ENCODE measurements around the gene LGI2.
A peak's percentile ranks its signal among the peaks of the same experiment; 100 is the strongest.
"Not testable (repeated sequence)": the region's sequence is repeated elsewhere in the genome, so short reads cannot be mapped to it uniquely, and the experiment has no call there.

The LGI2 gene

GRCh38 chr4:25030277-25031076 is at the start of gene LGI2:
Gene LGI2, minus strand, starts transcription at chr4:25030946. Its CDS starts 253 bp downstream, at chr4:25030693.
- peak; percentile 4 for DNase-seq

GRCh38 chr4:25078523-25078922 is 47.8 kb upstream of the LGI2 start:
- no peak for DNase-seq

GRCh38 chr4:25076625-25077398 is 46.1 kb upstream of the LGI2 start:
- no peak for DNase-seq

- DNase-seq = no peak
These were observed 45.1 kb upstream of the LGI2 start for GRCh38 chr4:25075851-25076250.

GRCh38 chr4:25075129-25075528 is 44.4 kb upstream of the LGI2 start:
- DNase-seq = no peak

- no peak for DNase-seq
These were observed 39.8 kb upstream of the LGI2 start for GRCh38 chr4:25070545-25070944.

- no peak for DNase-seq
These were observed 38.3 kb upstream of the LGI2 start for GRCh38 chr4:25069014-25069413.

GRCh38 chr4:25068386-25068785 is 37.6 kb upstream of the LGI2 start:
- DNase-seq = no peak

GRCh38 chr4:25065932-25066590 is 35.3 kb upstream of the LGI2 start:
- DNase-seq = no peak

- no peak for DNase-seq
These were observed 34.7 kb upstream of the LGI2 start for GRCh38 chr4:25065431-25065858.

- DNase-seq = not testable (repeated sequence)
These were observed 33.7 kb upstream of the LGI2 start for GRCh38 chr4:25064447-25064846.

- no peak for DNase-seq
These were observed 32.4 kb upstream of the LGI2 start for GRCh38 chr4:25063116-25063515.

- DNase-seq = no peak
These were observed 31.4 kb upstream of the LGI2 start for GRCh38 chr4:25062098-25062497.

- no peak for DNase-seq
These were observed 30.9 kb upstream of the LGI2 start for GRCh38 chr4:25061602-25062001.

GRCh38 chr4:25060963-25061340 is 30.2 kb upstream of the LGI2 start:
- no peak for DNase-seq

GRCh38 chr4:25060241-25060962 is 29.7 kb upstream of the LGI2 start:
- DNase-seq = no peak

GRCh38 chr4:25059791-25060190 is 29.0 kb upstream of the LGI2 start:
- no peak for DNase-seq

GRCh38 chr4:25058796-25059195 is 28.1 kb upstream of the LGI2 start:
- no peak for DNase-seq

GRCh38 chr4:25057299-25057698 is 26.6 kb upstream of the LGI2 start:
- no peak for DNase-seq

GRCh38 chr4:25052037-25052436 is 21.3 kb upstream of the LGI2 start:
- DNase-seq = not testable (repeated sequence)

- no peak for DNase-seq
These were observed 20.8 kb upstream of the LGI2 start for GRCh38 chr4:25051534-25051933.

GRCh38 chr4:25050370-25051078 is 19.8 kb upstream of the LGI2 start:
- DNase-seq = no peak

Data from activated CD4-positive, alpha-beta T cell treated with anti-CD3 and anti-CD28 coated beads for 48 hours (primary cell).